DMS79 treated with DMSO at 0.1 percent for 48 hours (cell line): Measurements from ENCODE around the gene GGT5.

Experiments used
- DNase-seq: peaks from one replicate; lab custom pipeline; 2025; lab: John Stamatoyannopoulos, UW

Gene GGT5

GRCh38 chr22:24181996-24182899 lies 62.6 kb downstream of the GGT5 start:
- no peak for DNase-seq

DNA sequence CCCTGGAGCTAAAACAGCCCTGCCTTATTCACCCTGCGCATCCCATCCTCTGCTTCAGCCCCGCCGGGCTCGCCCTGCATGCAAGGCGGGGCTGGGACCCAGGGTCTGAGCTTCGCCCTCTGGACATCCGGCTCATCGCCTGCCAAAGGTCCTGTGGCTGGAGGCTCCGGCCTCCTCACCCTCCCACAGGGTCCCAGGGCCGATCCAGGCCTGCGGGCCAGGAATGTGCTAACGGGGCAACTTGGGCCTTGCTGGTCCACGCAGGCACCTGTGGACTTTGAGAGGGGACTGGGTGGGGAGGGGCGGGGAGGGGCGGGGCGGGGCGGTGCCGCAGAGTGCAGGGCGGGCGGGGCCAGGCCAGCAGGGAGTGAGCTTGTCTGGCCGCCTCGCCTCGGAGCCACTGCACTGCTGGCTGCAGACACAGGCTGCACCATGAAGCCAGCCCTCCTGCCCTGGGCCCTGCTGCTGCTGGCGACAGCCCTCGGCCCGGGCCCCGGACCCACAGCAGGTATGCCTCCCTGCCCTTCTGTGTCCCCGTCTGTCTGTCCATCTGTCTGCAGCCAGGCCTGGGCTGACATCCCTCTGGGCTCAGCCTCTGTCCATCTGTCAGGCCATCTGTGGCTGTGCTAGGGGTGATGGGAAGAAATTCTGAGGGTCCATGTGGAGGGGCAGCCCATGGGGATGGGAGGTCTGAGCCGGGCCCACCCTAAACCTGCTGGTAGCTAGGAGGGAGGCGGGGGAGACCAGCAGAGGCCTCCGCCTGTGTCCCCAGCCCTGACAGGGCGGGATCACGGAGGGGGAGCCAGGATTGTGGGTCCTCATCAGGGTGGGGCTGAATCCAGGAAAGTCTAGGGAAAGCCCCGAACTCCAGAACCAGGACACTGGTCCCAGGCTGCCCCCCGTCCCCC lies 63.5 kb downstream of the GGT5 start, which contains the start of gene SUSD2:
SUSD2 (plus strand) TSS at position 400 of the 908 bp plus-strand sequence; CDS start at position 433, 33 bp downstream.
- DNase-seq = no peak

- no peak for DNase-seq
Measured at GRCh38 chr22:24180316-24181087, 64.4 kb downstream of the GGT5 start.

- no peak for DNase-seq
Measured at GRCh38 chr22:24179478-24180210, 65.2 kb downstream of the GGT5 start.

DNA sequence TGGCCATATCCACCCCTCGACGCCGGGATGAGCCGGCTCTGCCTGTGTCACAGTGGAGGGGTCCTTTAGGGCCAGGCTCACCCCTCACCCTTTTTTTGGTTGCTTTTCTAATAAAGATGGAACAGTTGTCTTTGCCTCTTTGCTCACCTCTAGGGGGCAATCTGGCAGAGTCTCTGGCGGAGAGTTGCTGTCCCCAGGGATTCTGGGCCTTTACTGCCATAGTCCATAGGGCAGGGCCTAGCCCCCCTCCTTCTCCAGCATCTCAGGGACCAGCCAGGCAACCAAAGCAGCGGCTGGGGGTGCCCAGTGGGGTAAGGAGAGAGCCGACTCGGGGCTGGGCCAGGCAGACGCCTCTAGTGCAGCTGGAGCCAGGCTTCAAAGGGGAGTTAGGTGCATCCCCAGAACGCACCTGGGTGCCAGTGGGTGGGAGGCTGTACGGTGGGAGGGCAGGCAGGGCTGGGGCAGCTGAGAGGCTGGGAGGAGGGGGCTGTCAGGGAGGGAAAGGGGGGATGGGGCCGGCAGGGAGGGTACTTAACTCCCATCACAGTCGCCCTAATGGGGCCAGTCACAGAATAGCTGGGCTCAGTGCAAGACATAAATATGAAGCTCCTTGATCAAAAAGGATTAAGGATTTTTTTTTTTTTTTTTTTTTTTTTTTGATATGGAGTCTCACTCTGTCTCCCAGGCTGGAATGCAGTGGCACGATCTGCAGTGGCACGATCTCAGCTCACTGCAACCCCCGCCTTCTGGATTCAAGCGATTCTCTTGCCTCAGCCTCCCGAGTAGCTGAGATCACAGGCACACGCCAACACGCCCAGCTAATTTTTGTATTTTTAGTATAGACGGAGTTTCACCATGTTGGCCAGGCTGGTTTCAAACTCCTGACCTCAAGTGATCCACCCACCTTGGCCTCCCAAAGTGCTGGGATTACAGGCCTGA lies 66.1 kb downstream of the GGT5 start:
- DNase-seq = no peak

DNA sequence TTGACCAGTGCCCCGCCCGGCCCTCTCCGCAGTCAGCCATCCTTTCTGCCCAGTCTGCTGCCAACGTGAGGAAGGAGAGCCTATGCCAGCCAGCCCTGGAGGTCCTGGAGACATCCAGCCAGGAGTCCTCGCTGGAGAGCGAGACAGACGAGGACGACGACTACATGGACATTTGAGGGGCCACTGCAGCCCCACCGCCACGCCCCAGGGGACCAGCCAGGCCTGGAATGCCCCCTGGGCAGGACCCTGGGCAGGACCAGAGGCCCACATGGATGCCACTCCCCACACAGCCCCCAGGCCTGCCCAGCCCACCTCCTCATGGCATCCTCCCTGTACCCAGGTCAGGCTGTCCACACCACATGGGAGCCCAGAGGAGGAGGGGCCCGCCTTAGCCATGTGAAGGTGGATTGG lies 66.9 kb downstream of the GGT5 start:
- no peak for DNase-seq

GRCh38 chr22:24177456-24177855 lies 67.4 kb downstream of the GGT5 start:
- no peak for DNase-seq

DNA sequence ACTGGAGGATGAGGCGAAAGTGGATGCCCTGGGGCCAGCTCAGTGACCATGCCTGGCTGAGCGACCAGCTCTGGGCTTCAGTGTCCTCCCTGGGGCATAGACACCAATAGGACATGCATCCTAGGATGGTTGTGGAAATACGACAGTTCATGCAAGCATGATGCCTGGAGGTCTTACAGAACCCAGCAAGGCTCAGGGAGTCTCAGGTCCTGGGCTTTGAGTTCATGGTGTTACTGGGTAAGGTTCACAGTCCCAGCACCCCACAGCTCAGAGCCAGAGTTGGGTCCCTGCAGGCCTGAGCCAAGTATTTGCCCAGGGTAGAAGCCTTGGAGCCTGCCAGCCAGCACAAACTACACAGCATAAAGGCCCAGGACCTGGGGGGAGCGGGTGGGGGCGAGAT lies 67.8 kb downstream of the GGT5 start:
- DNase-seq = no peak

- DNase-seq = no peak
Measured at GRCh38 chr22:24176630-24177029, 68.3 kb downstream of the GGT5 start.

GRCh38 chr22:24176040-24176439 lies 68.8 kb downstream of the GGT5 start:
- DNase-seq = no peak

GRCh38 chr22:24175160-24175808 lies 69.6 kb downstream of the GGT5 start:
- no peak for DNase-seq

DNA sequence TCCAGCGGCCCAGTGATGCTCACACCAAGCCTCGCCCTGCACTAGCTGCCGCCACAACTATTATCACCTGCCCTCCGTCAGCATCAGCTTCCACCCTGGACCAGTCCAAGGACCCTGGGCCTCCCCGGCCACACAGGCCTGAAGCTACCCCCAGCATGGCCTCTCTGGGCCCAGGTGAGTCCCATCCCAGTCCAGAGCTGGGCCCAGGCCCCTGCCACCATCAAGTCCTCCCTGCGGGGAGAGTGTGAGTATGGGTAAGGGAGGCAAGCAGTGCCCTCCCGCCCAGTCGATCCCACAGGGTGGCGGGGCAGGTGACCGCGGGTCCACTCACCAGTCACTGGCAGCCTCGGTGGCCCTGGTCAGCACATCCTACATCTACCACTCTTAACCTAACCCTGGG lies 73.1 kb downstream of the GGT5 start:
- DNase-seq = no peak

GRCh38 chr22:24170632-24171031 lies 74.2 kb downstream of the GGT5 start:
- no peak for DNase-seq

DNA sequence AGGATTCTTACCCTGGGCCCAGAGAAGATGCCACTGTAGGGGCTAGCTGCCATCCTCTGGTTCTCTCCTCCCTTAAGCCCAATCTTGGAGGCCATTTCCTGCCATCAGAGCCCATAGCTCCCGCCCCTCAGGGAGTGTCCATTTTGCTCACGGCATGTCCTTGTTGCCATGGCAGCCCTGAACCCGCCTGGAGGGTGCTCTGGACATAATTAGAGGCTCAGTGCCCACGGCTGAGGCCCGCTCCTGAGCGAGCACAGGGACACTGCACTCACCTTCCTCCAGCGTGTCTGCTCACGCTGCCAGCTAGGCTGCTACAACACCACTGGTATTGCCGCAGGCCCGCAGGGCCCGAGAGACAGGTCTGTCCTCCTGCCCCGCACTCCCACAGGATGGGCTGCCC lies 74.7 kb downstream of the GGT5 start:
- no peak for DNase-seq
